Measurements from ENCODE around the gene PTGDS. TPM values are rescaled to one million over a fixed set of nuclear protein-coding genes. Genes with fewer than 3 reads are reported as not detected.

Gene PTGDS
- total RNA-seq, 2 donors from 2014 or later, result 15.9 to 26.1 TPM

- peaks cover 9% of the 10 kb centered on the region for H3K4me1 ChIP-seq
- no peak overlapping the region for H3K9ac ChIP-seq (ENCODE audit: low read depth in 2 of 2, low read length in 2 of 2)
- DNase-seq, result no peak
- H3K27ac ChIP-seq, result no peak overlapping the region
- no peaks in the 10 kb centered on the region for H3K27me3 ChIP-seq
- H3K4me3 ChIP-seq, result no peak overlapping the region
- H3K36me3 ChIP-seq, result no peaks in the 10 kb centered on the region
- intact Hi-C loops (cut with DNase I), result no loop called here
- TF ChIP-seq CTCF (IDR thresholded peaks at IDR 0.05), result no peak
- H3K9me3 ChIP-seq, result no peaks in the 10 kb centered on the region
These were observed 40.6 kb downstream of the PTGDS start for GRCh38 chr9:137017791-137018497.

GRCh38 chr9:137018761-137019559, 41.7 kb downstream of the PTGDS start:
- intact Hi-C loops (cut with DNase I), result no loop called here
- no peak for TF ChIP-seq CTCF (IDR thresholded peaks at IDR 0.05)
- H3K27ac ChIP-seq, result no peak overlapping the region
- DNase-seq, result no peak
- H3K9ac ChIP-seq (ENCODE audit: low read depth in 2 of 2, low read length in 2 of 2), result no peak overlapping the region
- no peaks in the 10 kb centered on the region for H3K36me3 ChIP-seq
- no peak overlapping the region for H3K4me3 ChIP-seq
- peaks cover 12% of the 10 kb centered on the region for H3K4me1 ChIP-seq
- no peaks in the 10 kb centered on the region for H3K27me3 ChIP-seq
- H3K9me3 ChIP-seq, result no peaks in the 10 kb centered on the region

GRCh38 chr9:137019891-137020683, 42.8 kb downstream of the PTGDS start:
- H3K4me3 ChIP-seq, result no peak overlapping the region
- no peaks in the 10 kb centered on the region for H3K27me3 ChIP-seq
- no peaks in the 10 kb centered on the region for H3K36me3 ChIP-seq
- DNase-seq, result no peak
- no peak overlapping the region for H3K27ac ChIP-seq
- no peak for TF ChIP-seq CTCF (IDR thresholded peaks at IDR 0.05)
- H3K9me3 ChIP-seq, result no peaks in the 10 kb centered on the region
- intact Hi-C loops (cut with DNase I), result no loop called here
- no peak overlapping the region for H3K9ac ChIP-seq (ENCODE audit: low read depth in 2 of 2, low read length in 2 of 2)
- peaks cover 12% of the 10 kb centered on the region for H3K4me1 ChIP-seq

DNA sequence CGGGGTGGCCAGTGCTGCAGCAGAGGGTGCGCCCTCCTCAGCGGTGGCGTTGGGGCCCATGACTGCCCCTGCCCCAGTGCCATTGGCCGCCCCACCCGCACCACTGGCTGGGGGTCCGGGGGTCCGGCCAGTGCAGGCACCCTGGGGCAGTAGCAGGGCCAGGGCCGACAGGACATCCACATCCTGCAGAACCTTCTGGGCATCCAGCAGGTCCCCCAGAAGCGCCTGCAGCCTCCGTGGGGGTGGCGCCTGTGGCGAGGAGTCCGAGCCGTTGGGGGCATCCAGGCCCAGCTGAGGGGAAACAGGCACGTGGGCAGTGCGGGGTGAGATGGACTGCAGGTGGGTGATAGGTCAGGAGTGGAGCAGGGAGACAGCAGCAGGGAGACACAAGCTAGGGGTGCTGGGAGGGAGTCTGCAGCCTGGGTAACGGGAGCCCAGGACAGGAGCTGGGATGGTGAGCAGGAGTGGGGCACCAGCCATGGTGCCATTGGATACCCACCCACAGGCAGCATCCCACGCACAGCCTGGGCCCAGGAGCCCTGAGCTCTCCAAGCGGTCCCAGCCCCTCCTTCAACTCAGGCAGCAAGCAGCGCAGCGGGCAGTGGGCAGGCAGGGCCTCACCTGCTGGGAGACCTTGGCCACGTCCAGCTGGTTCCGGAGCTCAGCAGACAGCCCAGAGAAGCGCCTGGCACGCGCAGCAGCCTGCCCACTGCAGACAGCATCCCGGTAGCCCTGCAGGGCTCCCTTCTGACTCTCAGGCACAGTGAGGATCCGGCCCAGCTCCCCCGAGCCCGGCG, 43.7 kb downstream of the PTGDS start:
- Histone ChIP-seq H3K36me3 (no peaks in the 10 kb centered on the region), H3K4me3 (no peak overlapping the region), H3K27ac (no peak overlapping the region), H3K4me1 (peaks cover 16% of the 10 kb centered on the region), H3K27me3 (no peaks in the 10 kb centered on the region), H3K9ac (ENCODE audit: low read depth in 2 of 2, low read length in 2 of 2) (no peak overlapping the region), H3K9me3 (no peaks in the 10 kb centered on the region)
- no peak for DNase-seq
- TF ChIP-seq CTCF (IDR thresholded peaks at IDR 0.05), result no peak
- intact Hi-C loops (cut with DNase I), result no loop called here

DNA sequence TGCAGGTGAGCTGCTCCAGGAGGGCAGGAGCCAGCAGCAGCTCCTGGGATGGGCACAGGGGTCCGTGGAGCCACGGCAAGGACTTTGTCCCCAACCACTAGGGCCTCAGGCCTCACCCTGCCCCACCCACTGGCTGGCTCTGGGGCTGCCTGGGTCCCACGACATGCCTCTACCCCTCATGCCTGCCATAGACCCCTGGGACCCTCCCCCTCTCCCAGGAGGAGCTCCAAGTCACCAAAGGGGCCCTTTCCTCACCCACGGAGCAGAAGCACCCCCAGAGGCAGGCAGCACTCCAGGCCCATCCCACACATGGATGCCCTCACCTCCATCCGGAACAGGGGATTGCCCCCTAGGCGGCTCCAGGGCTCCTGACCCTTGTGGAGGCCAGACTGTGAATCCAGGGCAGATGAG, 44.3 kb downstream of the PTGDS start:
- no peak for TF ChIP-seq CTCF (IDR thresholded peaks at IDR 0.05)
- no peak overlapping the region for H3K4me3 ChIP-seq
- no peak overlapping the region for H3K27ac ChIP-seq
- H3K9me3 ChIP-seq, result no peaks in the 10 kb centered on the region
- peaks cover 17% of the 10 kb centered on the region for H3K4me1 ChIP-seq
- H3K36me3 ChIP-seq, result no peaks in the 10 kb centered on the region
- no peaks in the 10 kb centered on the region for H3K27me3 ChIP-seq
- intact Hi-C loops (cut with DNase I), result no loop called here
- DNase-seq, result peak; percentile 57
- no peak overlapping the region for H3K9ac ChIP-seq (ENCODE audit: low read depth in 2 of 2, low read length in 2 of 2)
